ENCODE data around the gene MRPS11.
"Not testable (repeated sequence)": the region's sequence is repeated elsewhere in the genome, so short reads cannot be mapped to it uniquely, and the experiment has no call there.

DNA sequence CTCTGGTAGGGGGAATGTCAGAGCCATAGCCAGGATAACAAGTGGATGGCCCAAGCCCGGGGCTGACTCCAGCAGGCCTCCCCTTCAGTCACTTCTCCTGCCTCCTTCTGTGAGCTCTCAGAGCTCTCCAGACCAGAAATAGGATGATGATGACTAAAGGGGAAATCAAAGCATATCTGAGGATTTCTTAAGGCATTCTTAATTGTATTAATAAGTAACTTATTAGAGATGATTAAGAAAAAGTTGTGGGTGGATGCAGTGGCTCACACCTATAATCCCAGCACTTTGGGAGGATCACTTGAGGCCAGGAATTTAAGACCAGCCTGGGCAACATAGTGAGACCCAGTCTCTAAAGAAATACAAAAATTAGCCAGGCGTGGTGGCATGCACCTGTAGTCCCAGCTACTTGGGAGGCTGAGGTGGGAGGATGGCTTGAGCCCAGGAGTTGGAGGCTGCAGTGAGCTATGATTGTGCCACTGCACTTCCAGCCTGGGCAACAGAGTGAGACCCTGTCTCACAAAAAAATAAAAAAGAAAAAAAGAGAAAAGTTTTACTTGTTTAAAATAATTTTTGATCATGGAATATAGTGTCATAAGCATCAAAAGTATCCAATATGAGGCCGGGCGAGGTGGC, 6.3 kb downstream of the MRPS11 start:
- not testable (repeated sequence) for TF ChIP-seq EZH2 (IDR thresholded peaks at IDR 0.05; ENCODE audit: insufficient read depth, poor library complexity, severe bottlenecking); EZH2phosphoT487 (IDR thresholded peaks at IDR 0.05; ENCODE audit: insufficient read depth, low read depth)
